22Rv1 (cell line): ENCODE measurements around the gene SSH2.

Experiments used
- CTCF ChIP-seq: fragments of 450-650 bp; IDR thresholded peaks from 2 replicates; pipeline ENCODE4 v1.5.1; 2017; ENCODE audit warnings: mild to moderate bottlenecking
- ZFX ChIP-seq: fragments of 450-650 bp; IDR thresholded peaks from 2 replicates; pipeline ENCODE4 v1.6.1; 2017; ENCODE audit warnings: antibody characterized with exemption, borderline replicate concordance

- TF ChIP-seq CTCF: peak; percentile 85
- no peak for TF ChIP-seq ZFX
These were observed 150.8 kb downstream of the SSH2 start for GRCh38 chr17:29778956-29779811.
